ENCODE measurements around the gene CLEC11A.

CLEC11A gene

GRCh38 chr19:50739132-50739913 lies 16.2 kb downstream of the CLEC11A start:
- Histone ChIP-seq H3F3A (ENCODE audit: insufficient read depth, low read length) (no peaks in the 10 kb centered on the region), H2AFZ (ENCODE audit: low read length) (no peak overlapping the region), H3K9me3 (replicated peaks; ENCODE audit: insufficient read depth, low read length) (no peaks in the 10 kb centered on the region), H3K9ac (ENCODE audit: low read length) (no peak overlapping the region), H3K9me2 (replicated peaks; ENCODE audit: insufficient read depth, low read length) (no peaks in the 10 kb centered on the region), H3K79me2 (ENCODE audit: low read length) (no peaks in the 10 kb centered on the region), H3K4me1 (ENCODE audit: low read length) (no peaks in the 10 kb centered on the region), H3K36me3 (replicated peaks; ENCODE audit: insufficient read depth, low read length) (no peaks in the 10 kb centered on the region), H3K27me3 (replicated peaks; ENCODE audit: insufficient read depth, low read length) (peaks cover 92% of the 10 kb centered on the region), H3K27ac (ENCODE audit: low read length) (no peak overlapping the region), H3K4me3 (ENCODE audit: low read length) (no peak overlapping the region), H3K4me2 (ENCODE audit: low read depth, low read length) (no peak overlapping the region), H4K20me1 (ENCODE audit: insufficient read depth, low read length) (no peaks in the 10 kb centered on the region)
- no peak for TF ChIP-seq EZH2phosphoT487 (IDR thresholded peaks at IDR 0.05; ENCODE audit: low read length)
- TF ChIP-seq EZH2 (optimal IDR thresholded peaks at IDR 0.05; ENCODE audit: low read depth, low read length) = no peak
- DNase-seq = no peak

- H3K9ac ChIP-seq (ENCODE audit: low read length) = no peak overlapping the region
These were observed 16.8 kb downstream of the CLEC11A start for GRCh38 chr19:50739914-50740426.

DNA sequence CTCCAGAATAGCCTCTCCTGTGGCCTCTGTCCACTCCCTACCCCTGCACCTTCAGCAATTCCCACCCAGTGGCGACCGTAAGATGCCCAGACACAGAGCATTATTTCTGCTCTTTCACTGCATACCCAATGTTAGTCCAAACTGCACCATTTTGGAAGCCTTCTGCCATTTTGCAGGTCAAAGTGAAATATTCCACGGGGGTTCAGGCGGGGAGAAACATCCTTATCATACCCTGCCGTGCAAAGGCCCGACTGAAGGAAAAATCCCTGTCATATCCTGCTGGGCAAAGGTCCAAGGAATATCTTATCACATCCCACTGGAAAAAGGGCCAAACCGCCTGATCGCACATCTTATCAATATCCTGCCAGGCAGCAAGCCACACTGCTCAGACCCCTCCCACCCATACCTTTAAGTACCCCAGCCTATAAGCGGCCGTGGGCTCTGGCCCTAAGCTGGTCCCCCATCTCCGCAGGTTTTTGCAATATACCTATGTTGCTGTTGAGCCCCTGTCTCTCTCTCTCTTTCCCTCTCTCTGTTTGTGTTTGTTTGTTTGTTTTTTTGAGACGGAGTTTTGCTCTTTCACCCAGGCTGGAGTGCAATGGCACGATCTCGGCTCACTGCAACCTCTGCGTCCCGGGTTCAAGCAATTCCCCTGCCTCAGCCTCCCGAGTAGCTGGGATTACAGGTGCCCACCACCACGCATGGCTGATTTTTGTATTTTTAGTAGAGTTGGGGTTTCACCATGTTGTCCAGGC lies 18.2 kb downstream of the CLEC11A start:
- no peaks in the 10 kb centered on the region for H3K4me1 ChIP-seq (ENCODE audit: low read length)
- no peaks in the 10 kb centered on the region for H3F3A ChIP-seq (ENCODE audit: insufficient read depth, low read length)
- no peak overlapping the region for H3K9ac ChIP-seq (ENCODE audit: low read length)
- TF ChIP-seq EZH2phosphoT487 (IDR thresholded peaks at IDR 0.05; ENCODE audit: low read length) = no peak
- no peak for TF ChIP-seq CTCF (IDR thresholded peaks at IDR 0.05; ENCODE audit: low read length)
- no peak for TF ChIP-seq EZH2 (optimal IDR thresholded peaks at IDR 0.05; ENCODE audit: low read depth, low read length)
- no peaks in the 10 kb centered on the region for H3K9me2 ChIP-seq (replicated peaks; ENCODE audit: insufficient read depth, low read length)
- no peaks in the 10 kb centered on the region for H4K20me1 ChIP-seq (ENCODE audit: insufficient read depth, low read length)
- no peak for DNase-seq
- H3K9me3 ChIP-seq (replicated peaks; ENCODE audit: insufficient read depth, low read length) = no peaks in the 10 kb centered on the region
- H2AFZ ChIP-seq (ENCODE audit: low read length) = no peak overlapping the region
- no peak overlapping the region for H3K4me2 ChIP-seq (ENCODE audit: low read depth, low read length)
- no peaks in the 10 kb centered on the region for H3K79me2 ChIP-seq (ENCODE audit: low read length)
- H3K36me3 ChIP-seq (replicated peaks; ENCODE audit: insufficient read depth, low read length) = no peaks in the 10 kb centered on the region
- peaks cover 89% of the 10 kb centered on the region for H3K27me3 ChIP-seq (replicated peaks; ENCODE audit: insufficient read depth, low read length)
- no peak overlapping the region for H3K27ac ChIP-seq (ENCODE audit: low read length)
- H3K4me3 ChIP-seq (ENCODE audit: low read length) = no peak overlapping the region

More at GRCh38 chr19:50739914-50740426, 16.8 kb downstream of the CLEC11A start:
- Histone ChIP-seq H2AFZ (ENCODE audit: low read length) (no peak overlapping the region), H4K20me1 (ENCODE audit: insufficient read depth, low read length) (no peaks in the 10 kb centered on the region), H3K4me3 (ENCODE audit: low read length) (no peak overlapping the region), H3K4me2 (ENCODE audit: low read depth, low read length) (no peak overlapping the region), H3K36me3 (replicated peaks; ENCODE audit: insufficient read depth, low read length) (no peaks in the 10 kb centered on the region), H3K9me2 (replicated peaks; ENCODE audit: insufficient read depth, low read length) (no peaks in the 10 kb centered on the region), H3K4me1 (ENCODE audit: low read length) (no peaks in the 10 kb centered on the region), H3K27me3 (replicated peaks; ENCODE audit: insufficient read depth, low read length) (peaks cover 92% of the 10 kb centered on the region), H3K9me3 (replicated peaks; ENCODE audit: insufficient read depth, low read length) (no peaks in the 10 kb centered on the region), H3K27ac (ENCODE audit: low read length) (no peak overlapping the region), H3F3A (ENCODE audit: insufficient read depth, low read length) (no peaks in the 10 kb centered on the region), H3K79me2 (ENCODE audit: low read length) (no peaks in the 10 kb centered on the region)
- no peak for TF ChIP-seq CTCF (IDR thresholded peaks at IDR 0.05; ENCODE audit: low read length)
- TF ChIP-seq EZH2phosphoT487 (IDR thresholded peaks at IDR 0.05; ENCODE audit: low read length) = no peak
- no peak for TF ChIP-seq EZH2 (optimal IDR thresholded peaks at IDR 0.05; ENCODE audit: low read depth, low read length)
- DNase-seq = no peak
